Stimulated activated CD4-positive, alpha-beta T cell treated with anti-CD3 and anti-CD28 coated beads, TNF-alpha, amount 100 ng/mL, for 24 hours (primary cell): ENCODE data around the gene COL2A1.
"Not testable (repeated sequence)": the region's sequence is repeated elsewhere in the genome, so short reads cannot be mapped to it uniquely, and the experiment has no call there.

Source experiments
- DNase-seq, 3 experiments: peaks; one replicate each; pipeline ENCODE4 v3.0.0-alpha.2; 2020; ENCODE audit warnings: low read depth in 3 of 3

The COL2A1 gene

GRCh38 chr12:47975816-47976215, 28.5 kb downstream of the COL2A1 start:
- DNase-seq = no peak

GRCh38 chr12:47975036-47975620, 29.1 kb downstream of the COL2A1 start:
- DNase-seq = no peak

- no peak for DNase-seq
These were observed 30.4 kb downstream of the COL2A1 start for GRCh38 chr12:47973870-47974269.

- DNase-seq = no peak
These were observed 31.4 kb downstream of the COL2A1 start for GRCh38 chr12:47972895-47973294.

- no peak for DNase-seq
These were observed 33.4 kb downstream of the COL2A1 start for GRCh38 chr12:47970843-47971242.

- DNase-seq = no peak
These were observed 34.4 kb downstream of the COL2A1 start for GRCh38 chr12:47969845-47970244.

- DNase-seq = no peak
These were observed 36.6 kb downstream of the COL2A1 start for GRCh38 chr12:47967461-47968321.

GRCh38 chr12:47965581-47965980, 38.7 kb downstream of the COL2A1 start:
- DNase-seq = no peak

- DNase-seq = no peak
These were observed 40.1 kb downstream of the COL2A1 start for GRCh38 chr12:47964106-47964728.

- peak; percentile 86 to 90 (median 90) for DNase-seq
These were observed 40.8 kb downstream of the COL2A1 start, which contains the start of gene TMEM106C for GRCh38 chr12:47963340-47964040. Gene TMEM106C (plus strand): TSS chr12:47963596. CDS start chr12:47964237, 641 bp downstream.

GRCh38 chr12:47962198-47962597, 42.1 kb downstream of the COL2A1 start:
- no peak for DNase-seq

- not testable (repeated sequence) for DNase-seq
These were observed 46.6 kb downstream of the COL2A1 start for GRCh38 chr12:47957671-47958070.

- DNase-seq = no peak
These were observed 49.2 kb downstream of the COL2A1 start for GRCh38 chr12:47955059-47955458.

GRCh38 chr12:47954467-47955045, 49.7 kb downstream of the COL2A1 start:
- DNase-seq = no peak

- DNase-seq = no peak
These were observed 50.2 kb downstream of the COL2A1 start for GRCh38 chr12:47954058-47954457.

- DNase-seq = no peak
These were observed 53.3 kb downstream of the COL2A1 start for GRCh38 chr12:47950856-47951468.

- DNase-seq = peak in 1 of 3 experiments; percentile 55
These were observed 54.6 kb downstream of the COL2A1 start for GRCh38 chr12:47949441-47950341.

- no peak for DNase-seq
These were observed 56.9 kb downstream of the COL2A1 start for GRCh38 chr12:47947341-47947740.

GRCh38 chr12:47946413-47947323, 57.6 kb downstream of the COL2A1 start:
- no peak for DNase-seq
